Fibroblast of skin of right quadriceps (primary cell): ENCODE measurements around the gene C12orf76.

Experiments used
- DNase-seq: peaks from one replicate; pipeline ENCODE4 v3.0.0-alpha.2; 2013

Gene C12orf76

GRCh38 chr12:109994401-109995175 lies 53.7 kb downstream of the C12orf76 start:
- no peak for DNase-seq

- DNase-seq, result no peak
Measured at GRCh38 chr12:109993091-109993490, 55.2 kb downstream of the C12orf76 start.

- DNase-seq, result no peak
Measured at GRCh38 chr12:109991586-109991985, 56.7 kb downstream of the C12orf76 start.
